HG03558 (cell line): ENCODE results near the gene ELN.
A peak's percentile ranks its signal among the peaks of the same experiment; 100 is the strongest.

Experiments
- ATAC-seq: cut with Tn5 transposase; IDR thresholded peaks from one replicate; pipeline ENCODE4 v1.9.1; 2021; ENCODE audit warnings: moderate number of reproducible peaks; ENCODE audit not compliant: unreplicated experiment; ENCODE audit errors: extremely low read depth

ELN gene

GRCh38 chr7:74084722-74085578 is 57.0 kb downstream of the ELN start:
- ATAC-seq = no peak

GRCh38 chr7:74087791-74088453 is 59.9 kb downstream of the ELN start:
- ATAC-seq = no peak

DNA sequence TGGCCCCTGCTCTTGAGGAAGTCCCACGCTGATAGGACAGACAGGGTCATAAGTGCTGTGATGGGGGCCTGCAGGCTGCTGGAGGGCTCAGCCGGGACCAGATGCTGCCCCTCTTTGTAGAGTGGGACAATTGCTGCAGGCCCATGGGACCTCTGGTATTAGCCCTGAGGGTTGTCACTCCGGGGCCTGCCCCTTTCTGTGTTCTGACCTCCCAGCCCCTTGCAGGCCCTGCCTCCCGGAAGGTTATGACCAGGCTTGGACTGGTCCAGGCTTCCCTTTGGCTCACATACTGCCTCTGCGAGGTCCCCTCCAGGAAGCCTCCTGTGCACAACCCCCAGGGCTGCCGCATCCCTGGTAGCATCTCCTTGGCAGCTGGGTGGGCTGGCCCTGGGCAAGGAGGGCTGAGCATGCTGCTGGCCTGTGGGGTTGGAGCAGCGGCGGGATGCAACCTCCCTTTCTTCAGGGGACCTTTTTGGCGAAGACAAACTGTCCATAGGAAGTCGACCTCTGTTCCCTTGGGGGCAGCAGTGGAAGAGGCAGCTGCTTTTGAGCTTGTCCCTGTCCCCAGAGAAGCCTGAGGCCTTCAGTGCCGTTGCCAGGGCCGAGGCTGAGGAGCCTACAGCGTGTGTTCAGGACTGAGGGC is 64.5 kb downstream of the ELN start:
- no peak for ATAC-seq

- ATAC-seq = no peak
These were observed 65.0 kb downstream of the ELN start for GRCh38 chr7:74092964-74093471.

- no peak for ATAC-seq
These were observed 65.8 kb downstream of the ELN start for GRCh38 chr7:74093671-74094223.

DNA sequence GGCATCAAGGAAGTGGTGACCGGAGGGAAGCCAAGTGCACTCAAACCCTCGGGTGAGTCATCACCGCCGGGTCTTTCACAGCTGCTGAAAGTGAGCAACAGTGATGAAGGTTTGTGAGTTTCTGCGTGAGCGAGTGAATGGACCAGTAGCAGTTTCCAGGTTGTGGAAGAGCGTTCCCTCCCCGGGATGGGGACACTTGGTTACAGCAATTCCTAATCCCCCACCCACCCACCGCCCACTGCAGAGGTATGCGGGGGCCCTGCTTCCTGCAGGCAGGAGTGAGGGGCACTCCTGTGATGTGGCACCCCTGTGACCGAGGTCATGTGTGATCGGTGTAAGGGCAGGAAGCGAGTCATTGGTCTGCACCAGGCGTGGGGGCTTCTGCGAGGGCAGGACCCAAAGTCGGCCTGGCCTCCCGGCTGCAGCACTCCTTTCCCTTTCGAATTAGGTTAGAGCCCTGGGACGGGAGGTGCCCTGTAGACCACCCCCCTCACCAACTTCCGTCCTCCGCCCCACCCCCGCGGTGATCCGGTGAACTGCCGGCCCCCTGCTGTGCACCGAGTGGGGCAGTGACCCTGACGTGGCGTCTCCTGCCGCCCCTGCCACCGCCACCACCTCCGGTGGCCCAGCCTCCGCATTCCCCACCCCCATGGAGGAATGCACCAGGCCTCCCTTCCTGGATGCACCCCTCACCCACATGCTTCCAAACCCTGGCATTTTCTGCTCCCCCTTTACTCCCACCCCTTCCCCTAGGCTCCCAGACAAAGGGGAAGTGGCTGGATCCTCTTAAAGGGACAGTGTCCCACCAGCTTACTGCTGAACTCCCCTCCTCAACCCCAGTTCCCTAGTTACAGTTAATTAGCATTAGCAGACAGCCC is 66.5 kb downstream of the ELN start:
- ATAC-seq = peak; percentile 30

DNA sequence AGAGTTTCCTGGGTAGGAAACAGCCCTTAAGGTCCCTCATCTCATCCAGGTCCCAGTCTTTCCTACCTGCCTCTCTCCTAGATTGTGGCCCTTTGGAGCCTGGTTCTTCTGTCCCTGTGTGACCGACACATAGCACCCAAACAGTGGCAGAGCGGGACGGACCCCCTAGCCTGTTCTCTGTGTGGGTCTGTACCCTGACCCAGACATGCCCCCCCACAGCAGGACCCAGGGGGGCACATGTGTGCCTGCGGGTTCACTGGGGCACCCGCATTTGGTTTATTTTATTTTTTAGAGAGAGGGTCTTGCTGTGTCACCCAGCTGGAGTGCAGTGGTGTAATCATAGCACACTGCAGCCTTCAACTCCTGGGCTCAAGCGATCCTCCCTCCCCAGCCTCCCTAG is 67.2 kb downstream of the ELN start:
- ATAC-seq = no peak

DNA sequence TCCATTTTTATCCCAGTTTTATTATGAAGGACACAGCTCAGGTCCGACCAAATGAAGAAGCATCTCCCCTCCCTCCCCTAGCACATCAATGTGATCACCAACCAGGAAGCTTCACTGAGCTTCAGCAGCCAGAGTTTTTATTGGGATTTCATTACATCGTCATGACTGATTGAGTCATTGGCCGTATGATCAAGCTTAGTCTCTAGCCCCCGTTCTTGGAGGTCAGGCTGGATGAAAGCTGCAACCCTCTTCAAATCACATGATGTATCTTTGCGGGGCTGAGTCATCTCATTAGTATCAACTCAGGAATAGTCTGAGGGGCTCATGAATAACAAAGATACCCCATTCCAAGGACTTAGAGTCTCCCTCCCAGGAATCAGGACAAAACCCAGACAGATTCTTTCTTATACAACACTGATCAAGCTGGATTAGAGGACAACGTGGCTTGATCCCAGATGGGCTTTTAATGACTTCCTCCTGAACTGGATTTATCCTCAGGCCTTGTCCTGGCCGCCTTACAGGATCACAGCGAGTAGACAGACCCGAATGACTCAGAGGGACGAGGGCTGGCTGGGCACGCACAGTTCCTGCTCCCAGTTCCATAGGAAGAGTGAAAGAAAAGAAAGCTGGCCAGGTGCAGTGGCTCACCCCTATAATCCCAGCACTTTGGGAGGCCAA is 70.1 kb downstream of the ELN start:
- ATAC-seq = no peak

DNA sequence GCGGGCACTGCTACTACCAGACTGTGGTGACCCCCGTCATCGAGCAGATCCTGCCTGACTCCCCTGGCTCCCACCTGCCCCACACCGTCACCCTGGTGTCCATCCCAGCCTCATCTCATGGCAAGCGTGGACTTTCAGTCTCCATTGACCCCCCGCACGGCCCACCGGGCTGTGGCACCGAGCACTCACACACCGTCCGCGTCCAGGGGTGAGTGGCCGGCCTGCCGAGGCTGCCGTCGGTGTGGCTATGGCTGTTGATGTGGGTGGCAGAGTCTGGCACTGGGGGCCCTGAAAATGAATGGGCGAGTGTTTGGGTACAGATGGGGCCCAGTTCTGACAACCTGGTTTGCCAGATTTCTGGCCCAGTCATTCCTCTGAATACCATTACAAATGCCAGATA is 71.1 kb downstream of the ELN start:
- no peak for ATAC-seq

GRCh38 chr7:74101061-74101681 is 73.2 kb downstream of the ELN start:
- ATAC-seq = peak; percentile 81

DNA sequence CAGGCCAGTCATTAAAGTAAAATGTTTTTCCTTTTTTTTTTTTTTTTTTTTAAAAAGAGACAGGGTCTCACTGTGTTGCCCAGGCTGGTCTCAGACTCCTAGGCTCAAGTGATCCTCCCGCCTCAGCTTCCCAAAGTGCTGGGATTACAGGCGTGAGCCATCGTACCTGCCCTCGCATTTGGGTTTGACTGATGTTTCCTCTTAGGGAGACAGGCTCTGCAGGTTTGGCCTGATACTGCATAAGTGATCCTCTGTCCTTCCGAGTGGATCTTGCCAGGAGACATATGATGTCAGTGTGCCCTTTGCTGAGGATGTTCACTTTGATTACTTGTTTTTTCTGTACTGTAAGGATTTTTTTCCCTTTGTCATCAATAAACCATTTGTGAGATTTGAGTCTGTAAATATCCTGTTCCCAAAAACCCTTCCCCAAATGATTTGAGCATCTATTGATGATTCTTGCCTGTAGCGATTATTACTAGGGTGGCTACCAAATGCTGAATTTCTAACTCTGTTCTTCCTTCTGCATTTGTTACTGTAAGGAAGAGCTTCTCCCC is 75.3 kb downstream of the ELN start:
- no peak for ATAC-seq

GRCh38 chr7:74104702-74105101 is 76.7 kb downstream of the ELN start:
- ATAC-seq = no peak

DNA sequence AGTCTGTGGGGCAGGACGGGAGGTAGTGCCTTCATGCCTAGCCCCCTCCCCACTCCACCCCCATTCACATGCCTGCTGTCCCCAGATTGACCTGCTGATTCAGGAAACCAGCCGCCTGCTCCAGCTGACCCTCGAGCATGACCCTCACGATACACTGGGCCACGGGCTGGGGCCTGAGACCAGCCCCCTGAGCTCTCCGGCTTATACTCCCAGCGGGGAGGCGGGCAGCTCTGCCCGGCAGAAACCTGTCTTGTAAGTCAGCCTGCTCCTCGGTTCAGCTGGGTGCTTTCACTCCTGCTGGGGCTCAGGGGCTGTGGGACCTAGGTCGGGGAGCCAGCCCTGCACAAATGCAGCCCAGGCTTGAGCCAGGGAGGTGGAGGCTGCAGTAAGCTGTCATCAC is 78.0 kb downstream of the ELN start:
- ATAC-seq = no peak

DNA sequence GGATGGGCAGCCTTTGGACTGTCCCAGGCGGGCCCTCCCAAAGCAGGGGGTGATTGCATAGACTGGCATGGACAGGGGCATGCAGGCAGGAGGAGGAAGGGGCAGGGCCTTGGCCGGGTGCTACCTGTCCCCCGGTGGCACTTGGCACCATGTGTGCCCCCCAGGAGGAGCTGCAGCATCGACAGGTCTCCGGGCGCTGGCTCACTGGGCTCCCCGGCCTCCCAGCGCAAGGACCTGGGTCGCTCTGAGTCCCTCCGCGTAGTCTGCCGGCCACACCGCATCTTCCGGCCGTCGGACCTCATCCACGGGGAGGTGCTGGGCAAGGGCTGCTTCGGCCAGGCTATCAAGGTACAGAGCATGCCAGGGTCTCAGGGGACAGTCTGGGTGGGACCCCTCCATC is 78.9 kb downstream of the ELN start:
- no peak for ATAC-seq

- no peak for ATAC-seq
These were observed 87.4 kb downstream of the ELN start for GRCh38 chr7:74115326-74115725.

- ATAC-seq = no peak
These were observed 88.4 kb downstream of the ELN start for GRCh38 chr7:74116356-74116755.
